Colonic mucosa (tissue), 4 donors: ENCODE data around the gene AMN. TPM values are rescaled to one million over a fixed set of nuclear protein-coding genes. Genes with fewer than 3 reads are reported as not detected.
"Not testable (repeated sequence)": the region's sequence is repeated elsewhere in the genome, so short reads cannot be mapped to it uniquely, and the experiment has no call there.

Experiments used
- DNase-seq: peaks from one replicate; pipeline ENCODE4 v3.0.0-alpha.2; 2020
- H3K27ac ChIP-seq: fragments of 200-600 bp; one replicate; pipeline ENCODE4 v1.8.0; 2021
- H3K27me3 ChIP-seq: fragments of 200-600 bp; one replicate; pipeline ENCODE4 v1.8.0; 2021
- H3K36me3 ChIP-seq: fragments of 200-600 bp; one replicate; pipeline ENCODE4 v1.8.0; 2021
- H3K4me1 ChIP-seq: fragments of 200-600 bp; one replicate; pipeline ENCODE4 v1.8.0; 2021; ENCODE audit warnings: mild to moderate bottlenecking
- H3K4me3 ChIP-seq: fragments of 200-600 bp; one replicate; pipeline ENCODE4 v1.8.0; 2021
- H3K9ac ChIP-seq, 2 donors: one replicate each; pipeline ENCODE4 v1.7.0; 2013; ENCODE audit warnings: control low read depth in 2 of 2, low read depth in 2 of 2, low read length in 2 of 2
- H3K9me3 ChIP-seq: fragments of 200-600 bp; one replicate; pipeline ENCODE4 v1.8.0; 2021
- CTCF ChIP-seq: fragments of 200-600 bp; IDR thresholded peaks from one replicate; pipeline ENCODE4 v1.8.0; 2022; ENCODE audit warnings: antibody characterized with exemption, mild to moderate bottlenecking
- intact Hi-C: fragments of 100-400 bp; cut with DNase I; formaldehyde crosslinking; loops from one replicate; pipeline ENCODE4 v1.14.1; 2022
- total RNA-seq, 2 donors: library from RNA; stranded (reverse); fragmentation: NEBNext Ultra II Directional in 1 of 2; extraction: Animal tissue kit (Norgen Biotek cat#: 25700) in 1 of 2; gene quantifications; one replicate each; pipeline ENCODE4 v1.2.1, GENCODE V29; 2021
- donor health status: healthy.
- donor health status: DM: no; HTN: no; CAD: no.
- donor health status: DM: no; HTN: no; CAD: no.

AMN gene
- total RNA-seq, result 100 to 1,000 TPM; 186 to 239 TPM

- Histone ChIP-seq H3K27me3 (peaks cover 4% of the 10 kb centered on the region), H3K4me1 (no peaks in the 10 kb centered on the region), H3K4me3 (peak within 1 kb of the TSS; percentile 42), H3K9me3 (no peaks in the 10 kb centered on the region), H3K36me3 (no peaks in the 10 kb centered on the region), H3K9ac (peak within 1 kb of the TSS; percentile 79 to 89), H3K27ac (peak within 1 kb of the TSS; percentile 59)
- DNase-seq, result peak; percentile 90
- intact Hi-C loops, result no loop called here
- TF ChIP-seq CTCF, result no peak
Measured at GRCh38 chr14:102922490-102923200, at the start of gene AMN. Gene AMN (plus strand): TSS chr14:102922663. CDS start chr14:102922689, 26 bp downstream.

- intact Hi-C loops, result no loop called here
- H3K27me3 ChIP-seq, result no peaks in the 10 kb centered on the region
- DNase-seq, result peak; percentile 63
- peak overlapping the region in 1 of 2 donors; percentile 41 for H3K9ac ChIP-seq
- H3K4me1 ChIP-seq, result peaks cover 4% of the 10 kb centered on the region
- H3K4me3 ChIP-seq, result no peak overlapping the region
- peak overlapping the region; percentile 65 for H3K27ac ChIP-seq
- TF ChIP-seq CTCF, result no peak
- no peaks in the 10 kb centered on the region for H3K36me3 ChIP-seq
- no peaks in the 10 kb centered on the region for H3K9me3 ChIP-seq
Measured at GRCh38 chr14:102873131-102873530, 49.3 kb upstream of the AMN start.

GRCh38 chr14:102873546-102874061 lies 48.9 kb upstream of the AMN start:
- intact Hi-C loops, result no loop called here
- H3K4me1 ChIP-seq, result peaks cover 4% of the 10 kb centered on the region
- DNase-seq, result peak; percentile 85
- H3K9ac ChIP-seq, result peak overlapping the region in 1 of 2 donors; percentile 41
- H3K27me3 ChIP-seq, result no peaks in the 10 kb centered on the region
- H3K4me3 ChIP-seq, result no peak overlapping the region
- H3K27ac ChIP-seq, result peak overlapping the region; percentile 65
- TF ChIP-seq CTCF, result no peak
- no peaks in the 10 kb centered on the region for H3K36me3 ChIP-seq
- H3K9me3 ChIP-seq, result no peaks in the 10 kb centered on the region

GRCh38 chr14:102875652-102876051 lies 46.8 kb upstream of the AMN start:
- no peak for DNase-seq
- H3K36me3 ChIP-seq, result no peaks in the 10 kb centered on the region
- intact Hi-C loops, result no loop called here
- H3K9ac ChIP-seq, result no peak overlapping the region
- no peak for TF ChIP-seq CTCF
- H3K9me3 ChIP-seq, result no peaks in the 10 kb centered on the region
- no peak overlapping the region for H3K4me3 ChIP-seq
- no peak overlapping the region for H3K27ac ChIP-seq
- H3K4me1 ChIP-seq, result peaks cover 4% of the 10 kb centered on the region
- H3K27me3 ChIP-seq, result no peaks in the 10 kb centered on the region

- H3K36me3 ChIP-seq, H3K27me3 ChIP-seq, intact Hi-C loops, H3K27ac ChIP-seq, DNase-seq, H3K9me3 ChIP-seq, H3K4me3 ChIP-seq, H3K9ac ChIP-seq, H3K4me1 ChIP-seq: not testable (repeated sequence)
Measured at GRCh38 chr14:102877511-102877910, 45.0 kb upstream of the AMN start.
